Measurements from ENCODE around the gene ZIM2. TPM values are rescaled to one million over a fixed set of nuclear protein-coding genes. Genes with fewer than 3 reads are reported as not detected.

ZIM2 gene
- total RNA-seq, 1 donor: not detected

- DNase-seq (ENCODE audit: low read depth): no peak
These were observed 100.0 kb downstream of the ZIM2 start for GRCh38 chr19:56740501-56740900.

GRCh38 chr19:56736571-56736970 is 104.0 kb downstream of the ZIM2 start:
- TF ChIP-seq CTCF (IDR thresholded peaks at IDR 0.05; ENCODE audit: insufficient read depth, low read depth, low read length): no peak
- DNase-seq (ENCODE audit: low read depth): no peak
- H3K4me3 ChIP-seq (ENCODE audit: low read depth, low read length): no peak overlapping the region

More at GRCh38 chr19:56740501-56740900, 100.0 kb downstream of the ZIM2 start:
- no peak overlapping the region for H3K4me3 ChIP-seq (ENCODE audit: low read depth, low read length)
- no peak for TF ChIP-seq CTCF (IDR thresholded peaks at IDR 0.05; ENCODE audit: insufficient read depth, low read depth, low read length)

GRCh38 chr19:56732976-56733375 is 107.5 kb downstream of the ZIM2 start:
- DNase-seq (ENCODE audit: low read depth): no peak
- no peak for TF ChIP-seq CTCF (IDR thresholded peaks at IDR 0.05; ENCODE audit: insufficient read depth, low read depth, low read length)
- no peak overlapping the region for H3K4me3 ChIP-seq (ENCODE audit: low read depth, low read length)

GRCh38 chr19:56727677-56728076 is 112.8 kb downstream of the ZIM2 start:
- TF ChIP-seq CTCF (IDR thresholded peaks at IDR 0.05; ENCODE audit: insufficient read depth, low read depth, low read length): no peak
- DNase-seq (ENCODE audit: low read depth): no peak
- H3K4me3 ChIP-seq (ENCODE audit: low read depth, low read length): no peak overlapping the region

GRCh38 chr19:56725829-56726424 is 114.6 kb downstream of the ZIM2 start:
- peak; percentile 0 for DNase-seq (ENCODE audit: low read depth)
- no peak overlapping the region for H3K4me3 ChIP-seq (ENCODE audit: low read depth, low read length)
- peak; percentile 5 for TF ChIP-seq CTCF (IDR thresholded peaks at IDR 0.05; ENCODE audit: insufficient read depth, low read depth, low read length)

Small RNA genes lying within 50 kb of the gene (small RNA-seq; reads per million reads assigned to genes)
- not detected for gene AC006115.2

Other genes starting within 250 kb of the ZIM2 start
- 8.2 and 8.4 TPM in 2 replicates for gene ZNF71, start 245.4 kb downstream of the ZIM2 start, total RNA-seq
- gene SMIM17, start 197.6 kb downstream of the ZIM2 start, total RNA-seq: 0.43 TPM in 1 of 2 replicates, not detected in the other
- gene ZNF835, start 169.0 kb downstream of the ZIM2 start, total RNA-seq: 0.32 TPM in 1 of 2 replicates, not detected in the other
- 0.32 and 0.43 TPM in 2 replicates for gene PEG3, start within 50 bp of the ZIM2 start, total RNA-seq

Measured in fibroblast of villous mesenchyme (primary cell).